Measurements from ENCODE around the gene CIC. TPM values are rescaled to one million over a fixed set of nuclear protein-coding genes. Genes with fewer than 3 reads are reported as not detected.
A peak's percentile ranks its signal among the peaks of the same experiment; 100 is the strongest.

The CIC gene
- total and polyA plus RNA-seq, 10 of the 15 experiments (the other 5 are each of a cell fraction or from before 2014, with no cell fraction given): 0.18 to 50.6 (median 7.1) TPM

DNA sequence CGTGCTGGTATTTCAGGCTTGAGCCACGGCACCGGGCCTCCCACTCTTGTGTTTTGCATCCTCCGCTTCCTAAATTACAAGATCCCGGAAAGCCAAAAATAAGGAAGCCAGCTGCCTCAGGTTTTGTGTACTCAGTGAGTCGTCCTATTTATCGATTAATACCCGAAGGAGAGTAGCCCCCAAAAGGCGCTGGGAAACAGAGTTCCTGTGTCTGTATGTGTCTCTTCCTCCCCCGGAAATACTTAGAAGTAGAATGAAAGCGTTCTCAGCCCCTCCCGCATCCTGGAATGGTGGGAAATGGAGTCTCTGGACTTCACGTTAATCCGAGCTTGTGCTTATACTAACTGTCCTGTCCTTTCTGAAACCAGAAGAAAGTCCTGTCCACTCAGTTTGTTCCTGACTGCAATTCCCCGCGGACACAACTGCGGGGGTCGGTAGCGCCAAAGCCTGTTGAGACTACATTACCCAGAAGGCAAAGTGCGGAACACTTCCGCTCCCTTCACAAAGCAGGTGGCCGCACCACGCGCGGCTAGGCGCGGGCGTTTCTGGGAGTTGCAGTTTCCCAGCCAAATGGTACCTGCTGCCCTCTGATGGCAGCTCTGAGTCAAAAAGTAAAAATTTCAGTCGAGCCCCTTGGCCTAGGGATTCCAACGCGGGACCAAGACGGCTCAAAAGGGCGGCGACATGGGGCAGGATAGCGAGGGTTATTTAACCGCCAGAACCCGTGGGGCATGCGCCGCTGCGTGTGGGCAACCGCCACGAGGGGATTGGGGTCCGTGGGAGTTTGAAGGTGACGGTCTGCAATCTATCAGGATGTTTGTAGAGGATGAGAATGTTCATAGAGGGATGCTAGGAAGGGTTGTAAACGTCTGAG lies 24.5 kb upstream of the CIC start (continued):
- TF ChIP-seq, protein P1, sequence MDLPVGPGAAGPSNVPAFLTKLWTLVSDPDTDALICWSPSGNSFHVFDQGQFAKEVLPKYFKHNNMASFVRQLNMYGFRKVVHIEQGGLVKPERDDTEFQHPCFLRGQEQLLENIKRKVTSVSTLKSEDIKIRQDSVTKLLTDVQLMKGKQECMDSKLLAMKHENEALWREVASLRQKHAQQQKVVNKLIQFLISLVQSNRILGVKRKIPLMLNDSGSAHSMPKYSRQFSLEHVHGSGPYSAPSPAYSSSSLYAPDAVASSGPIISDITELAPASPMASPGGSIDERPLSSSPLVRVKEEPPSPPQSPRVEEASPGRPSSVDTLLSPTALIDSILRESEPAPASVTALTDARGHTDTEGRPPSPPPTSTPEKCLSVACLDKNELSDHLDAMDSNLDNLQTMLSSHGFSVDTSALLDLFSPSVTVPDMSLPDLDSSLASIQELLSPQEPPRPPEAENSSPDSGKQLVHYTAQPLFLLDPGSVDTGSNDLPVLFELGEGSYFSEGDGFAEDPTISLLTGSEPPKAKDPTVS (IDR thresholded peaks at IDR 0.05; ENCODE audit: low read depth, low read length): no peak
- TF ChIP-seq YBX1 (IDR thresholded peaks at IDR 0.05) (no peak), CHD2 (IDR thresholded peaks at IDR 0.05; ENCODE audit: borderline replicate concordance, low read depth, low read length) (peak; percentile 95), BACH1 (IDR thresholded peaks at IDR 0.05; ENCODE audit: borderline replicate concordance) (no peak), ZZZ3 (IDR thresholded peaks at IDR 0.05; ENCODE audit: control insufficient read depth, insufficient read length, low read depth) (no peak), FOXK2 (IDR thresholded peaks at IDR 0.05) (no peak), NR2C2 (IDR thresholded peaks at IDR 0.05; ENCODE audit: borderline replicate concordance, control insufficient read depth, insufficient read length, low read depth) (no peak), CREB1 (IDR thresholded peaks at IDR 0.05; ENCODE audit: low read depth) (peak; percentile 94), SPI1 (IDR thresholded peaks at IDR 0.05; ENCODE audit: borderline replicate concordance, insufficient read depth, low read depth, low read length) (peak; percentile 70; the same call in 1 of the 2 replicates), ATF3 (IDR thresholded peaks at IDR 0.05; ENCODE audit: borderline replicate concordance, extremely low read depth, low read depth, low read length) (peak; percentile 95), POLR2AphosphoS2 (IDR thresholded peaks at IDR 0.05; ENCODE audit: low read depth, low read length) (no peak)
- TF ChIP-seq, protein P2, sequence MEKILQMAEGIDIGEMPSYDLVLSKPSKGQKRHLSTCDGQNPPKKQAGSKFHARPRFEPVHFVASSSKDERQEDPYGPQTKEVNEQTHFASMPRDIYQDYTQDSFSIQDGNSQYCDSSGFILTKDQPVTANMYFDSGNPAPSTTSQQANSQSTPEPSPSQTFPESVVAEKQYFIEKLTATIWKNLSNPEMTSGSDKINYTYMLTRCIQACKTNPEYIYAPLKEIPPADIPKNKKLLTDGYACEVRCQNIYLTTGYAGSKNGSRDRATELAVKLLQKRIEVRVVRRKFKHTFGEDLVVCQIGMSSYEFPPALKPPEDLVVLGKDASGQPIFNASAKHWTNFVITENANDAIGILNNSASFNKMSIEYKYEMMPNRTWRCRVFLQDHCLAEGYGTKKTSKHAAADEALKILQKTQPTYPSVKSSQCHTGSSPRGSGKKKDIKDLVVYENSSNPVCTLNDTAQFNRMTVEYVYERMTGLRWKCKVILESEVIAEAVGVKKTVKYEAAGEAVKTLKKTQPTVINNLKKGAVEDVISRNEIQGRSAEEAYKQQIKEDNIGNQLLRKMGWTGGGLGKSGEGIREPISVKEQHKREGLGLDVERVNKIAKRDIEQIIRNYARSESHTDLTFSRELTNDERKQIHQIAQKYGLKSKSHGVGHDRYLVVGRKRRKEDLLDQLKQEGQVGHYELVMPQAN (conservative IDR thresholded peaks at IDR 0.05): no peak; the same call in 1 of the 2 replicates
- TF ChIP-seq, protein P3, sequence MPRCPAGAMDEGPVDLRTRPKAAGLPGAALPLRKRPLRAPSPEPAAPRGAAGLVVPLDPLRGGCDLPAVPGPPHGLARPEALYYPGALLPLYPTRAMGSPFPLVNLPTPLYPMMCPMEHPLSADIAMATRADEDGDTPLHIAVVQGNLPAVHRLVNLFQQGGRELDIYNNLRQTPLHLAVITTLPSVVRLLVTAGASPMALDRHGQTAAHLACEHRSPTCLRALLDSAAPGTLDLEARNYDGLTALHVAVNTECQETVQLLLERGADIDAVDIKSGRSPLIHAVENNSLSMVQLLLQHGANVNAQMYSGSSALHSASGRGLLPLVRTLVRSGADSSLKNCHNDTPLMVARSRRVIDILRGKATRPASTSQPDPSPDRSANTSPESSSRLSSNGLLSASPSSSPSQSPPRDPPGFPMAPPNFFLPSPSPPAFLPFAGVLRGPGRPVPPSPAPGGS (IDR thresholded peaks at IDR 0.05; ENCODE audit: borderline replicate concordance, insufficient read depth, low read depth, low read length, poor library complexity, severe bottlenecking): no peak
- TF ChIP-seq, protein P4, sequence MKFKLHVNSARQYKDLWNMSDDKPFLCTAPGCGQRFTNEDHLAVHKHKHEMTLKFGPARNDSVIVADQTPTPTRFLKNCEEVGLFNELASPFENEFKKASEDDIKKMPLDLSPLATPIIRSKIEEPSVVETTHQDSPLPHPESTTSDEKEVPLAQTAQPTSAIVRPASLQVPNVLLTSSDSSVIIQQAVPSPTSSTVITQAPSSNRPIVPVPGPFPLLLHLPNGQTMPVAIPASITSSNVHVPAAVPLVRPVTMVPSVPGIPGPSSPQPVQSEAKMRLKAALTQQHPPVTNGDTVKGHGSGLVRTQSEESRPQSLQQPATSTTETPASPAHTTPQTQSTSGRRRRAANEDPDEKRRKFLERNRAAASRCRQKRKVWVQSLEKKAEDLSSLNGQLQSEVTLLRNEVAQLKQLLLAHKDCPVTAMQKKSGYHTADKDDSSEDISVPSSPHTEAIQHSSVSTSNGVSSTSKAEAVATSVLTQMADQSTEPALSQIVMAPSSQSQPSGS (IDR thresholded peaks at IDR 0.05; ENCODE audit: low read length): no peak; the same call in 1 of the 2 replicates
- TF ChIP-seq, protein P5, sequence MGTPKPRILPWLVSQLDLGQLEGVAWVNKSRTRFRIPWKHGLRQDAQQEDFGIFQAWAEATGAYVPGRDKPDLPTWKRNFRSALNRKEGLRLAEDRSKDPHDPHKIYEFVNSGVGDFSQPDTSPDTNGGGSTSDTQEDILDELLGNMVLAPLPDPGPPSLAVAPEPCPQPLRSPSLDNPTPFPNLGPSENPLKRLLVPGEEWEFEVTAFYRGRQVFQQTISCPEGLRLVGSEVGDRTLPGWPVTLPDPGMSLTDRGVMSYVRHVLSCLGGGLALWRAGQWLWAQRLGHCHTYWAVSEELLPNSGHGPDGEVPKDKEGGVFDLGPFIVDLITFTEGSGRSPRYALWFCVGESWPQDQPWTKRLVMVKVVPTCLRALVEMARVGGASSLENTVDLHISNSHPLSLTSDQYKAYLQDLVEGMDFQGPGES (IDR thresholded peaks at IDR 0.05): no peak

Data from GM12878 (cell line).